ENCODE data around the gene PXN. TPM values are rescaled to one million over a fixed set of nuclear protein-coding genes. Genes with fewer than 3 reads are reported as not detected.
"Not testable (repeated sequence)": the region's sequence is repeated elsewhere in the genome, so short reads cannot be mapped to it uniquely, and the experiment has no call there.

The PXN gene
- total RNA-seq, 1 donor from 2014 or later, result 197 TPM

- intact Hi-C loops (cut with micrococcal nuclease), result no loop called here
Observed at GRCh38 chr12:120262852-120263747, 2.4 kb downstream of the PXN start.

- intact Hi-C loops (cut with micrococcal nuclease), result no loop called here
Observed at GRCh38 chr12:120261951-120262851, 3.3 kb downstream of the PXN start.

GRCh38 chr12:120260607-120261006 is 4.9 kb downstream of the PXN start:
- intact Hi-C loops (cut with micrococcal nuclease), result no loop called here

GRCh38 chr12:120259418-120260202 is 5.9 kb downstream of the PXN start:
- intact Hi-C loops (cut with micrococcal nuclease), result no loop called here

- intact Hi-C loops (cut with micrococcal nuclease), result no loop called here
Observed at GRCh38 chr12:120258323-120258896, 7.1 kb downstream of the PXN start.

- intact Hi-C loops (cut with micrococcal nuclease), result no loop called here
Observed at GRCh38 chr12:120257041-120257821, 8.3 kb downstream of the PXN start.

- intact Hi-C loops (cut with micrococcal nuclease), result loop anchor here (5.0 kb wide), 1 partner anchor 1097 kb away; the partner anchor contains the start of gene ANAPC5
Observed at GRCh38 chr12:120254809-120255208, 10.7 kb downstream of the PXN start.

GRCh38 chr12:120253313-120253712 is 12.2 kb downstream of the PXN start:
- intact Hi-C loops (cut with micrococcal nuclease), result loop anchor here (1.0 to 5.0 kb wide), 5 partner anchors 72 to 1099 kb away; partner anchors contain the start of gene ANAPC5

GRCh38 chr12:120252071-120252906 is 13.2 kb downstream of the PXN start:
- intact Hi-C loops (cut with micrococcal nuclease), result loop anchor here (1.0 to 5.0 kb wide), 7 partner anchors 12 to 1100 kb away; partner anchors contain the start of genes ANAPC5, RNU4-2 and RPLP0

- intact Hi-C loops (cut with micrococcal nuclease), result loop anchor here (1.0 to 5.0 kb wide), 7 partner anchors 13 to 1101 kb away; partner anchors contain the start of genes ANAPC5, RNU4-2 and RPLP0
Observed at GRCh38 chr12:120251364-120252070, 14.0 kb downstream of the PXN start.

- intact Hi-C loops (cut with micrococcal nuclease), result loop anchor here (5.0 kb wide), 1 partner anchor 1102 kb away; the partner anchor contains the start of gene ANAPC5
Observed at GRCh38 chr12:120249875-120250795, 15.4 kb downstream of the PXN start.

- intact Hi-C loops (cut with micrococcal nuclease), result no loop called here
Observed at GRCh38 chr12:120249266-120249874, 16.2 kb downstream of the PXN start.

GRCh38 chr12:120247621-120248030 is 17.9 kb downstream of the PXN start:
- intact Hi-C loops (cut with micrococcal nuclease), result no loop called here

- intact Hi-C loops (cut with micrococcal nuclease), result no loop called here
Observed at GRCh38 chr12:120247183-120247582, 18.3 kb downstream of the PXN start.

GRCh38 chr12:120246705-120247104 is 18.8 kb downstream of the PXN start:
- intact Hi-C loops (cut with micrococcal nuclease), result not testable (repeated sequence)

- intact Hi-C loops (cut with micrococcal nuclease), result no loop called here
Observed at GRCh38 chr12:120242971-120243699, 22.4 kb downstream of the PXN start.

All from T-helper 1 cell treated with Interleukin-12 subunit alpha and Interleukin-12 subunit beta and Interleukin-4 antibody, amounts not matched to agents 30 ng/mL and 1 ng/mL, for 36 hours (primary cell).